Activated CD4-positive, alpha-beta T cell treated with anti-CD3 and anti-CD28 coated beads for 4 hours (primary cell): ENCODE measurements around the gene RALBP1.

Experiments used
- DNase-seq, 2 donors: peaks; one replicate each; pipeline ENCODE4 v3.0.0-alpha.2; 2020

RALBP1 gene

GRCh38 chr18:9552616-9553015 is 77.3 kb downstream of the RALBP1 start:
- DNase-seq, result no peak

- DNase-seq, result no peak
These were observed 82.1 kb downstream of the RALBP1 start for GRCh38 chr18:9557250-9557943.

DNA sequence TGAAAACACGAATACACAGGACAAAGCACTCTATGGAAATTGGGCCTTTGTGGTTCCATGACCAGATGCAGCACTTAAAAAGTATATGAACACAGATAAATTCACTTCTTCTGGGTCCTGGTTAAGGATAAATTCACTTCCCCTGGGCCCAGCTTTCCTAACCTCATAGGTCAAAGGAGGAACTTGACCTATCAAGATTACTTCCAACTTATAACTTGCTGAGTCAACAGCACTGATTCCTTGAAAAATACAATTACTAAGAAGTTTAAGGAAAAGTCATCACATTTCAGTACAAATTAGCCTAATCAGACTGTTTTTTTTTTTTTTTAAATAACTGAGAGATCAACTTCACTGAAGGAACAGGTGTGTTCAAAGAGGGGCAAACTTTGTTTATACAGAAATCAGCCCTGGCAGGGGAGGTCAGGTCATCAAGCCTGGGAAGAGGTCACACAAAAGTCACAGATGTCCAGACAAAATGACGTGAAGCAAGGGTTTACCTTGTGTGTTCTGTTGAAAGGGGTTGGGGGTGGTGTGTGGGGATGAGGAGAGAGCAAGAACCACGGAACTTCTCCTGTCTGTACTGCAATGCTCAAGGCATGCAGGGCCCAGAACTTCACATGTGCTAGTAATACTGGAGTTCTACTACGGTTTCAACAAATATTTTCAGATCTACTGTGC is 83.2 kb downstream of the RALBP1 start:
- no peak for DNase-seq

GRCh38 chr18:9559253-9559652 is 83.9 kb downstream of the RALBP1 start:
- DNase-seq, result no peak

- no peak for DNase-seq
These were observed 86.4 kb downstream of the RALBP1 start for GRCh38 chr18:9561759-9562158.

GRCh38 chr18:9562584-9562983 is 87.3 kb downstream of the RALBP1 start:
- no peak for DNase-seq

- no peak for DNase-seq
These were observed 88.0 kb downstream of the RALBP1 start for GRCh38 chr18:9563331-9563730.

DNA sequence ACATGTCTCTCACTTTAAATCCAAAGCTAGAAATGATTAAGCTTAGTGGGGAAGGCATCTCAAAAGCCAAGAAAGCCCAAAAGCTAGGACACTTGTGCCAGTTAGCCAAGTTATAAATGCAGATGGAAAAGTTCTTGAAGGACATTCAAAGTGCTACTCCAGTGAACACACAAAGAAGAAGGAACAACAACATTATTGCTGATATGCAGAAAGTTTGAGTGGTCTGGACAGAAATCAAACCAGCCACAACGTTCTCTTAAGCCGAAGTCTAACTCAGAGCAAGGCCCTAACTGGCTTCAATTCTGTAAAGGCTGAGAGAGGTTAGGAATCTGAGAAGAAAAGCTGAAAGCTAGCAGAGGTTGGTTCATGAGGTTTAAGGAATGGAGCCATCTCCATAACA is 90.1 kb downstream of the RALBP1 start:
- no peak for DNase-seq

DNA sequence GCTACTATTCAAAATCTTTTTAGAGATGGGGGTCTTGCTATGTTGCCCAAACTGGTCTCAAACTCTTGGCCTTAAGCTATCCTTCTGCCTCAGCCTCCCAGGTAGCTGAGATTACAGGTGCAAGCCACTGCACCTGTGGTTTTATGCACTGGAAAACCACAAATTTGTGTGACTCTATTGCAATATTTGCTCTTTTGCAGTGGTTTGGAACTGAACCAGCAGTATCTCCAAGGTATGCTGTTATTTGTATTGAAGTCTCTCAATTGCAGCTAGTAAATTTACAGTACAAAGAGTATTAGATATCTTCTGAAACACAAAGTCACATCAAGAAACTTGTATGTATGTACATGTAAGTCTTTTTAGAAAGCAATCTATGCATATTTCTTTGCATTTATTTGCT is 92.9 kb downstream of the RALBP1 start:
- DNase-seq, result no peak

- no peak for DNase-seq
These were observed 93.9 kb downstream of the RALBP1 start for GRCh38 chr18:9569178-9569577.

- DNase-seq, result no peak
These were observed 94.9 kb downstream of the RALBP1 start for GRCh38 chr18:9570255-9570654.

GRCh38 chr18:9571546-9571945 is 96.2 kb downstream of the RALBP1 start:
- no peak for DNase-seq

- DNase-seq, result no peak
These were observed 99.3 kb downstream of the RALBP1 start for GRCh38 chr18:9574473-9575115.

DNA sequence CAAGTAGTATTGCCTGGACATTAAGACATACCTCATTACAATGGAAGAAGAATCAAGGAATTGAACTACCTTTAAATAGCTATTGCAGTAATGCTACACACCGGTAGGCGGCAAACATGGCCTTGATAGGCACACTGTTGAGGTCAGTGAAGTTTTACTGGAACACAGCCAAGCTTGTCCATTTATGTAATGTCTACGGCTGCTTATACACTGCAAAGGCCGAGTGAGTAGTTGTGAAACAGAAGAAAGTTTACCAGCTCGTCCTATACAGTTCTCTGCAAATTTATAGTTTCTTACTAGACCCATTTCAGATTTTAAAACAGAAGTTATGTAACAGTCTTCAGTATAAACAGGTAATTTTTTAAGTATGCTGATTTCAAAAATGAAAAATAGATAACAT is 100.2 kb downstream of the RALBP1 start:
- no peak for DNase-seq

DNA sequence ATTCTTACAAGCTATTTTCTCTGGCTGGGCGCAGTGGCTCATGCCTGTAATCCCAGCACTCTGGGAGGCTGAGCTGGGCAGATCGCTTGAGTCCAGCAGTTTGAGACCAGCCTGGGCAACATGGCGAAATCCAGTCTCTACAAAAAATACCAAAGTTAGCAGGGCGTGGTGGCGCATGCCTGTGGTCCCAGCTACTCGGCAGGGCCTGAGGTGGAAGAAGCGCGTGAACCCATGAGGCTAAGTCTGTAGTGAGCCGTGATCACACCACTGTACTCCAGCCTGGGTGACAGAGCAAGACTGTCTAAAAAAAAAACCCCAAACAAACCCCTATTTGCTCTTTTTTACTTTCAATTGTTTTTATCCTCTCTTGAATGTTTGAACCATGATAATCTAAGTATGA is 102.0 kb downstream of the RALBP1 start:
- no peak for DNase-seq

DNA sequence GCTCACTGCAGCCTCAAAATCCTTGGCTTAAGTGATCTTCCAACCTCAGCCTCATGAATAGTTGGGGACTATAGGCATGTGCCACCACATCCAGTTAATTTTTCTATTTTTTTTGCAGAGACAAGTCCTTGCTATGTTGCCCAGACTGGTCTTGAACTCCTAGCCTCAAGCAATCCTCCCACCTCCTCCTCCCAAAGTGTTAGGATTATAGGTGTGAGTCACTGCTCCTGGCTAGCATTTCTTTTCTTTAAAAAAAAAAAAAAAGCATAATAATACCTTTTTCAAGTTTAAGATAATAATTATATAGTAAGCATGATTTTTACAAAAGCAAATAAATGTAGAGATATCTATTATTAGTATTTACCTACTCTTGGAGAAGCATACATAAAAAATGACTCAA is 103.0 kb downstream of the RALBP1 start:
- DNase-seq, result no peak

DNA sequence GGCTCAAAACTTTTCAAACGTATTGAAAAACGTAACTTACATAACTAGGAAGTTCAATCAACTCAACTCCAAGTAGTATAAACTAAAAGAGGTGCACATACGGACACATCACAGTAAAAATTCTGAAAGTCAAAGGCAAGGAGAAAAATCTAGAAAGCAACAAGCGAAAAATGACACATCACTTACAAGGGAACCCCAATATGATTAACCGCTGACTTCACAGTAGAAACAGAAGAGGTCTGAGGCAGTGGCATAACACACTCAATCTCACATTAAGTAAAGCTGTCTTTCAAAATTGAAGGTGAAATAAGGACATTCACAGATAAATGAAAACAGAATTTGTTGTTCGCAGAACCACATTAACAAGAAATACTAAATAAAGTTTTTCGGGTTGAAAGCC is 106.4 kb downstream of the RALBP1 start:
- no peak for DNase-seq

GRCh38 chr18:9586814-9587213 is 111.5 kb downstream of the RALBP1 start:
- no peak for DNase-seq
